ENCODE results near the gene MLLT11. TPM values are rescaled to one million over a fixed set of nuclear protein-coding genes. Genes with fewer than 3 reads are reported as not detected.

Gene MLLT11
- total RNA-seq, 2 donors from 2014 or later = 16.5 to 19.2 TPM

DNA sequence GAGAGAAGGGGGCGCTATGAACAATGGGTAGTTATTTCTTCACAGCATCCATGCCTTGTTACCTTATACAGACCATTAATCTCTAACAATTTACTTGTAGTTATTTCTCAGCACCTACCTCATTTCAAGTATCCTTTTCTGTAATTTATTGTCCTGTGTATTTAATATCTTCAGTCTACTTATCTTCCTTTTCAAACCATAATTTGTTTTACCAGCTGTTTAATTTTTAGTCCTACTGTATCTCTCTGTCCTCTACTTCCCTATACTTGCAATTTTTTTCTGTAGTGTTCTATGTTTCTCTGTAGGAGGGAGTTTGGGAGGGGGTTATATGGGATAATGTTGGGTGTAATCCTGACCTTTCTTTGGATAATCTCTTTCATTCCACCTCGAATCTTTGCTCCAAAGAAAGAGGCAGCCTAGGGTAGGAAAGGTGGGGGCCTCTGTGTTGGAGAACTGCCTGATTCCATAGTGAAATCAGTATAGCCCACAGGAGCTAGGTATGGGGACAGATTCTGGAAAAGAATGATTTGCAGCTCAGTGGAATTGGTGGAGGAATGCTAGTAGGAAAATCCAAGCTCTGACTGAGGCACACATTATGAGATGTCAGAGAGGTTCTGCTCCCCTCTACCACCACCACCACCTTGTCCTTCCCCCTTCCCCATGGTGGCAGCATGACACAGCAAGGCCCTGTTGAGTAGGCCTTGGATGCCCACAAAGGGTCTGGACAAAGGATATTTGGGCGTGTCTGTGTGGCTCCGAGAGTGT lies 642 bp downstream of the MLLT11 start:
- DNase-seq = peak; percentile 62

GRCh38 chr1:151061704-151062103 lies 1.5 kb downstream of the MLLT11 start:
- no peaks in the 10 kb centered on the region for H3K27me3 ChIP-seq (ENCODE audit: control insufficient read depth, insufficient read depth, low read length, poor library complexity, severe bottlenecking)
- Mint-ChIP-seq H3K27ac (peak overlapping the region; percentile 71), H3K4me3 (peak overlapping the region; percentile 94), H3K36me3 (ENCODE audit: low read depth) (peaks cover 29% of the 10 kb centered on the region), H3K4me1 (peaks cover 30% of the 10 kb centered on the region), H3K9me3 (no peaks in the 10 kb centered on the region), H3K27me3 (ENCODE audit: insufficient read depth) (no peaks in the 10 kb centered on the region)
- no peaks in the 10 kb centered on the region for H3K9me3 ChIP-seq (ENCODE audit: control insufficient read depth, low read length)
- no peak for TF ChIP-seq CTCF (conservative IDR thresholded peaks at IDR 0.05)
- H3K4me1 ChIP-seq (ENCODE audit: control insufficient read depth, insufficient read depth, low read length) = no peaks in the 10 kb centered on the region
- 63 to 83% methylated on average over 1 to 2 of the region's 2 CpGs for WGBS, 2 experiments (ENCODE audit: insufficient coverage in 1 of 2, insufficient read length in 1 of 2)
- H3K4me3 ChIP-seq (ENCODE audit: low read length) = peak overlapping the region; percentile 89
- peak overlapping the region; percentile 87 for H3K9ac ChIP-seq (ENCODE audit: extremely low read depth, low read length, poor library complexity, severe bottlenecking)
- H3K27ac ChIP-seq (ENCODE audit: low read depth, low read length) = peak overlapping the region; percentile 93
- H3K36me3 ChIP-seq (ENCODE audit: control insufficient read depth, insufficient read depth, low read length) = peaks cover 40% of the 10 kb centered on the region
- DNase-seq = no peak

More for the DNA sequence above, 642 bp downstream of the MLLT11 start:
- Mint-ChIP-seq H3K27me3 (ENCODE audit: insufficient read depth) (no peaks in the 10 kb centered on the region), H3K4me1 (peaks cover 37% of the 10 kb centered on the region), H3K36me3 (ENCODE audit: low read depth) (peaks cover 33% of the 10 kb centered on the region), H3K9me3 (no peaks in the 10 kb centered on the region), H3K4me3 (peak overlapping the region; percentile 94), H3K27ac (peak overlapping the region; percentile 89)
- TF ChIP-seq CTCF (conservative IDR thresholded peaks at IDR 0.05) = no peak
- Histone ChIP-seq H3K4me3 (ENCODE audit: low read length) (peak overlapping the region; percentile 89), H3K27me3 (ENCODE audit: control insufficient read depth, insufficient read depth, low read length, poor library complexity, severe bottlenecking) (no peaks in the 10 kb centered on the region), H3K4me1 (ENCODE audit: control insufficient read depth, insufficient read depth, low read length) (no peaks in the 10 kb centered on the region), H3K9ac (ENCODE audit: extremely low read depth, low read length, poor library complexity, severe bottlenecking) (peak overlapping the region; percentile 87), H3K9me3 (ENCODE audit: control insufficient read depth, low read length) (no peaks in the 10 kb centered on the region), H3K36me3 (ENCODE audit: control insufficient read depth, insufficient read depth, low read length) (peaks cover 42% of the 10 kb centered on the region), H3K27ac (ENCODE audit: low read depth, low read length) (peak overlapping the region; percentile 93)
- WGBS, 2 experiments (ENCODE audit: insufficient coverage in 1 of 2, insufficient read length in 1 of 2) = 0% methylated on average over 1 to 2 of the region's 4 CpGs

DNA sequence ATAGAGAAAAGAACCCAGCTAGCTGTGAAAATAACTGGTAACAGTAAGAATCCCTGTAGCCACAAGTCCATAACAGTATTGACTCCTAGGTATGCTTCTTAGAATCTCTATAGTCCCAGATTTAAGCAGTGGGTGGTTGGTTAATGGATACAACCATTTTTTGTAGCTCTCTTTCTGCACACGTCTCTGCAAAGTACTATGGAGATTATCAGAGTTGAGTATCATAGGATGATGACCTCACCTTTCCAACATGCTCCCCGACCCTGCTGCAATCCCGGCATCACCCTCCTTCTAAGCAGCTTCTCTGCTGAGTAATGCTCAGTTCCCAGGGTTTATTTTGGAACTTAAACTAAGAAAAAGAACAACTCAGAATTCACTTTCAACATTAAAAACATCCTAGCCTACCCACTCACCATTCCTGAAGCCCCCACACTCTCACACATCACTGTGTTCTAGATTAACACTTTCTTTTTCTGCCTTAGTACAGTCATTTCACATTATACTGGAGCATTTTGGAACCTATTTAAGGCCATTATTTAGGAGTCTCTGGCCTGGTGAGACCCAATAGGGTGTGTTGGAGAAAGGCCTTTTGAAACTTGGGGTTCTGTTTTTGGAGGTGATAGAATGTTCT lies 2.7 kb downstream of the MLLT11 start:
- peak overlapping the region; percentile 44 for H3K4me3 ChIP-seq (ENCODE audit: low read length)
- no peaks in the 10 kb centered on the region for H3K27me3 Mint-ChIP-seq (ENCODE audit: insufficient read depth)
- H3K36me3 Mint-ChIP-seq (ENCODE audit: low read depth) = peaks cover 28% of the 10 kb centered on the region
- TF ChIP-seq CTCF (conservative IDR thresholded peaks at IDR 0.05) = no peak
- no peaks in the 10 kb centered on the region for H3K9me3 ChIP-seq (ENCODE audit: control insufficient read depth, low read length)
- no peaks in the 10 kb centered on the region for H3K27me3 ChIP-seq (ENCODE audit: control insufficient read depth, insufficient read depth, low read length, poor library complexity, severe bottlenecking)
- peaks cover 21% of the 10 kb centered on the region for H3K4me1 Mint-ChIP-seq
- no peak overlapping the region for H3K4me3 Mint-ChIP-seq
- WGBS, 2 experiments (ENCODE audit: insufficient coverage in 1 of 2, insufficient read length in 1 of 2) = 93% methylated on average over 2 to 3 of the region's 3 CpGs
- DNase-seq = no peak
- H3K27ac Mint-ChIP-seq = peak overlapping the region; percentile 22
- H3K9ac ChIP-seq (ENCODE audit: extremely low read depth, low read length, poor library complexity, severe bottlenecking) = no peak overlapping the region
- no peaks in the 10 kb centered on the region for H3K4me1 ChIP-seq (ENCODE audit: control insufficient read depth, insufficient read depth, low read length)
- no peak overlapping the region for H3K27ac ChIP-seq (ENCODE audit: low read depth, low read length)
- peaks cover 38% of the 10 kb centered on the region for H3K36me3 ChIP-seq (ENCODE audit: control insufficient read depth, insufficient read depth, low read length)
- no peaks in the 10 kb centered on the region for H3K9me3 Mint-ChIP-seq

Data from endodermal cell (in vitro differentiated cells).